Measurements from ENCODE around the gene LBP.
"Not testable (repeated sequence)": the region's sequence is repeated elsewhere in the genome, so short reads cannot be mapped to it uniquely, and the experiment has no call there.

Gene LBP

DNA sequence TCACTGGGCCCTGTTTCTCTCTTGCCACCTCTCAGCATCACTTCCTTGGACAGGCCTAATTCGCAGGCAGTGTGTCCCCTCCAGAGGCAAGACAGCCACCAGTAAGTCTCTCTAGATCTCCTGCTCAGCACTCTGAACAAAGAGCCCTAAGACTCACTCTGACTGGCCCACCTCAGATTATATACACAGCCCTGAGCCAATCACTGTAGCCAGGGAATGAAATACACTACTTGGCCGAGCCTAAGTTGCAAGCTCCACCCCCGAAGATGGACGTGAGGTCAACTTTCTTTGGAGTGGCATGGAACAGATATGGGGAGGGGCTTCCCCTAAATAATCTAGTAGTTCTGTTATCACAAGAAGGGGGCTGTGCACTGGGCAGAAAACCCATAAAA lies 38.2 kb upstream of the LBP start:
- CTCF ChIA-PET: interaction anchor here (0.8 kb wide), 1 partner anchor 14 kb away, joined by 3 read pairs; no protein-coding TSS in a partner anchor

DNA sequence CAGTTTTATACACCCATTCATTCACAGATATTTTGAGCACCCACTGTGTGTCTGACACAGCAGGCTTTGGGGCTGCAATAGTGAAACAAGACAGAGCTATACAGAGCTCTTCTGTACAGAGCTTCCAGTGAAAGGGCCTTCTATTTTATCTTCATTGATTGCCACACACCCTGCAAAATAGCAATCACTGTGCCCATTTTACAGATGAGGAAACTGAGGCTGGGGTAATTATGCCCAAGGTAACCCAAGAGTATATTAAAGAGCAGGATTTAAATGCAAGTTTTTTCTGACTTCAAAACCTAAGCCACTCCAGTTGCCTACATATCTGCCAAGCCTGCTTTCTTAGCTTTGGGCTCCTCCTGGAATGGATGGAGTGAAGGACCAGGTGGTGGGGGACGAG lies 37.8 kb upstream of the LBP start:
- DNase-seq (ENCODE audit: extremely low spot score): no peak

More for the DNA sequence above, 38.2 kb upstream of the LBP start:
- DNase-seq (ENCODE audit: extremely low spot score): no peak
- POLR2A ChIA-PET: no interaction called here
- TF ChIP-seq, protein P1, sequence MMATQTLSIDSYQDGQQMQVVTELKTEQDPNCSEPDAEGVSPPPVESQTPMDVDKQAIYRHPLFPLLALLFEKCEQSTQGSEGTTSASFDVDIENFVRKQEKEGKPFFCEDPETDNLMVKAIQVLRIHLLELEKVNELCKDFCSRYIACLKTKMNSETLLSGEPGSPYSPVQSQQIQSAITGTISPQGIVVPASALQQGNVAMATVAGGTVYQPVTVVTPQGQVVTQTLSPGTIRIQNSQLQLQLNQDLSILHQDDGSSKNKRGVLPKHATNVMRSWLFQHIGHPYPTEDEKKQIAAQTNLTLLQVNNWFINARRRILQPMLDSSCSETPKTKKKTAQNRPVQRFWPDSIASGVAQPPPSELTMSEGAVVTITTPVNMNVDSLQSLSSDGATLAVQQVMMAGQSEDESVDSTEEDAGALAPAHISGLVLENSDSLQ (IDR thresholded peaks at IDR 0.05): 0 out of 2 replicates have a peak, but pooled peaks have one; percentile 31
- TF ChIP-seq SUZ12 (IDR thresholded peaks at IDR 0.05): no peak

DNA sequence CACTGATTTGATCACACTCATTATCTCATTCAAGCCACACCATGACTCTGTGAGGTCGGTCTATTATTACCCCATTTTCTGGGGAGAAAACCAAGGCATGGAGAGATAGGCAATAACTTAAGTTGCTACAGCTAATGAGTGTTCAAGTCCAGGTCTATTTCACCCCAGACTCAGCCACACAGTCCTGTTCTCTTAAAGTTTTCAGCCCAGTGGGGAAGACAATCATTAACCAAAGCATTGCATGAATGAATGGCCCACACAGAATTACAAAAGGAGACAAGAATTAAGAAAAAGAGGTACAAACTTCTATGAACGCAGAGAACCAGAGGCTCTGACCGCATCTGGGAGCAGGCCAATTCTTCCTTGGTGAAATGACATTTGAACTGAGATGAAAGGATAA lies 35.2 kb upstream of the LBP start:
- no peak for TF ChIP-seq BHLHE40 (IDR thresholded peaks at IDR 0.05; ENCODE audit: borderline replicate concordance)
- TF ChIP-seq SP1 (IDR thresholded peaks at IDR 0.05): no peak
- no peak for TF ChIP-seq ZNF384 (IDR thresholded peaks at IDR 0.05)
- no peak for TF ChIP-seq ELF4 (IDR thresholded peaks at IDR 0.05)
- TF ChIP-seq CTBP1 (IDR thresholded peaks at IDR 0.05; ENCODE audit: borderline replicate concordance): no peak
- TF ChIP-seq, protein P1 (IDR thresholded peaks at IDR 0.05): no peak
- no peak for TF ChIP-seq TARDBP (IDR thresholded peaks at IDR 0.05)
- TF ChIP-seq FOXK2 (IDR thresholded peaks at IDR 0.05): no peak
- no peak for TF ChIP-seq NFRKB (IDR thresholded peaks at IDR 0.05)
- TF ChIP-seq L3MBTL2 (conservative IDR thresholded peaks at IDR 0.05): no peak
- no peak for TF ChIP-seq FOXM1 (IDR thresholded peaks at IDR 0.05; ENCODE audit: borderline replicate concordance)
- no peak for TF ChIP-seq LEF1 (IDR thresholded peaks at IDR 0.05; ENCODE audit: borderline replicate concordance)
- TF ChIP-seq ARNT (IDR thresholded peaks at IDR 0.05): no peak
- TF ChIP-seq FOXA1 (IDR thresholded peaks at IDR 0.05): no peak
- TF ChIP-seq HDGF (IDR thresholded peaks at IDR 0.05; ENCODE audit: borderline replicate concordance): no peak
- no peak for TF ChIP-seq SUZ12 (IDR thresholded peaks at IDR 0.05)
- CTCF ChIA-PET: no interaction called here

More for the DNA sequence above, 37.8 kb upstream of the LBP start:
- TF ChIP-seq LEF1 (IDR thresholded peaks at IDR 0.05; ENCODE audit: borderline replicate concordance) (no peak), FOXA1 (IDR thresholded peaks at IDR 0.05) (no peak), FOXK2 (IDR thresholded peaks at IDR 0.05) (no peak), ELF4 (IDR thresholded peaks at IDR 0.05) (no peak), BHLHE40 (IDR thresholded peaks at IDR 0.05; ENCODE audit: borderline replicate concordance) (no peak), ZNF384 (IDR thresholded peaks at IDR 0.05) (no peak), HDGF (IDR thresholded peaks at IDR 0.05; ENCODE audit: borderline replicate concordance) (no peak), ARNT (IDR thresholded peaks at IDR 0.05) (no peak), TARDBP (IDR thresholded peaks at IDR 0.05) (no peak)
- TF ChIP-seq, protein P1 (IDR thresholded peaks at IDR 0.05): no peak
- ChIA-PET POLR2A (no interaction called here), CTCF (no interaction called here)

DNA sequence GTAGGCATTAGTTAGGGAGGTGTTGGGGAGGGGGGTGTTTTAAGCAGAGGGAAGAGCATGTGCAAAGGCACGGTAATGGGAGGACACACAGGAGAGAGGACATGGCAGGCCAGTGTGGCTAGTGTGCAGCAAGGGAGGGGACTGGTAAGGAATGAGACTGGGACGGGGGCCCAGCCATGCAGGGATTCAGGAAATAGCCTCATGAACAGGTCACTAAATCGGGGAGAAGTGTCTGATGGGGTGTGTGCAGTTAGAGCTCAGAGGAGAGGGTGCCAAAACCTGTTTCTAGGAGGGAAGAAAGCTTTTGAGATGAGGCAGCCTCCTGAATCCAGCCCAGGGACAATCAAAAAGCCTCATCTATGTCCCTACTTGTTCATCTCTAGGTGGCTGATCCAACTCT lies 34.8 kb upstream of the LBP start:
- POLR2A ChIA-PET: no interaction called here
- no peak for DNase-seq (ENCODE audit: extremely low spot score)
- no peak for TF ChIP-seq CTBP1 (IDR thresholded peaks at IDR 0.05; ENCODE audit: borderline replicate concordance)
- no peak for TF ChIP-seq HDGF (IDR thresholded peaks at IDR 0.05; ENCODE audit: borderline replicate concordance)
- CTCF ChIA-PET: no interaction called here

More for the DNA sequence above, 35.2 kb upstream of the LBP start:
- DNase-seq (ENCODE audit: extremely low spot score): no peak
- POLR2A ChIA-PET: interaction anchor here (0.6 kb wide), 1 partner anchor 260 kb away, joined by 3 read pairs; no protein-coding TSS in a partner anchor

DNA sequence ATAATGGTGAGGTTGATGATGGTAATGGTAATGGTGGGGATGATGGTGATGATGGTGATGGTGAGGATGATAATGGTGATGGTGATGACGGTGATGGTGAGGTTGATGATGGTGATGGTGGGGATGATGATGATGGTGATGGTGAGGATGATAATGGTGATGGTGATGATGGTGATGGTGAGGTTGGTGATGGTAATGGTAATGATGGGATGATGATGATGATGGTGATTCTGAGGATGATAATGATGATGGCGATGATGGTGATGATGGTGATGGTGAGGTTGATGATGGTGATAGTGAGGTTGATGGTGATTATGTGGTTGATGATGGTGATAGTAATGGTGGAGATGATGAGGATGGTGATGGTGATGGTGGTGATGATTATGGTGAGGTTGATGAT lies 32.6 kb upstream of the LBP start:
- POLR2A ChIA-PET: no interaction called here
- no peak for DNase-seq (ENCODE audit: extremely low spot score)
- no peak for TF ChIP-seq SUZ12 (IDR thresholded peaks at IDR 0.05)
- no peak for TF ChIP-seq ARNT (IDR thresholded peaks at IDR 0.05)
- TF ChIP-seq, protein P1 (IDR thresholded peaks at IDR 0.05): no peak
- no peak for TF ChIP-seq TARDBP (IDR thresholded peaks at IDR 0.05)
- TF ChIP-seq FOXM1 (IDR thresholded peaks at IDR 0.05; ENCODE audit: borderline replicate concordance): no peak
- TF ChIP-seq SP1 (IDR thresholded peaks at IDR 0.05): no peak
- TF ChIP-seq BHLHE40 (IDR thresholded peaks at IDR 0.05; ENCODE audit: borderline replicate concordance): no peak
- CTCF ChIA-PET: no interaction called here

DNA sequence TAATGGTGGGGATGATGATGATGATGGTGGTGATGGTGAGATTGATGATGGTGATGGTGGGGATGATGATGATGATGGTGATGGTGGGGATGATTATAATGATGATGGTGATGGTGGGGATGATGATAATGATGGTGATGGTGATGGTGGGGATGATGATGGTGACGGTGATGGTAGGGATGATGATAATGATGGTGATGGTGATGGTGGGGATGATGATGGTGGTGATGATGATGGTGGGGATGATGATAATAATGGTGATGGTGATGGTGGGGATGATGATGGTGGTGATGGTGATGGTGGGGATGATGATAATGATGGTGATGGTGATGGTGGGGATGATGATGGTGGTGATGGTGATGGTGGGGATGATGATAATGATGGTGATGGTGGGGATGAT lies 31.9 kb upstream of the LBP start:
- CTCF ChIA-PET; DNase-seq (ENCODE audit: extremely low spot score); POLR2A ChIA-PET: not testable (repeated sequence)

DNA sequence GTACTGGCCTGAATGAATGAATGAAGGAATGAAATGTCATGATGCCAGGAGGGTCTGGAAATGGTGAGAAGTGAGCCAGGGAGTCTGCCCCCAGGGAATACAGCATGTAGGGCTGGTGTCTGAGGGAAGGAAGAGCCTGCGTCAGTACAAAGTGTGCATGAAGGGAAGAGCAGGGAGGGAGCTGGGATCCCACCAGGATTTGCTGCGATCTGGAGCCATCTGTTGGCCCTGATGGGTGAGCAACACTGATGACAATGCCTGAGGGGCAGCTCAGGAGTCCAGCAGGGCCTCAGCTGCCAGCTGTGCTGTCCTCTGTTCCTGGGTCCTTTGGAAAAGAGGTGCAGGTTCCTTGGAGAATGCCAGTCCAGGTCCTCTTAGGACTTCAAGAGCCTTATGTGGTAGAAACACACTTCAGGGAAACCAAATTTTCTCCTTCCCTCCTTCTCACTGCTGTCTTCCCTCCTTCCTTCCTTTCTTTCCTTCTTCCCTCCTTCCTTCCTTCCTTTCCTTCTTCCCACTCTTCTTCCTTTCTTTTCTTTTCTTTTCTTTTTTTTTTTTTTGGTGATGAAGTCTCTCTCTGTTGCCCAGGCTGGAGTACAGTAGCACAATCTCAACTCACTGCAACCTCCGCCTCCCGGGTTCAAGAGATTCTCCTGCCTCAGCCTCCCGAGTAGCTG lies 30.9 kb upstream of the LBP start:
- POLR2A ChIA-PET: no interaction called here
- DNase-seq (ENCODE audit: extremely low spot score): no peak
- no peak for TF ChIP-seq ELF4 (IDR thresholded peaks at IDR 0.05)
- TF ChIP-seq CTBP1 (IDR thresholded peaks at IDR 0.05; ENCODE audit: borderline replicate concordance): no peak
- no peak for TF ChIP-seq ARNT (IDR thresholded peaks at IDR 0.05)
- TF ChIP-seq SP1 (IDR thresholded peaks at IDR 0.05): no peak
- TF ChIP-seq HDGF (IDR thresholded peaks at IDR 0.05; ENCODE audit: borderline replicate concordance): no peak
- TF ChIP-seq BHLHE40 (IDR thresholded peaks at IDR 0.05; ENCODE audit: borderline replicate concordance): no peak
- no peak for TF ChIP-seq FOXK2 (IDR thresholded peaks at IDR 0.05)
- TF ChIP-seq L3MBTL2 (conservative IDR thresholded peaks at IDR 0.05): no peak
- TF ChIP-seq FOXA1 (IDR thresholded peaks at IDR 0.05): no peak
- no peak for TF ChIP-seq LEF1 (IDR thresholded peaks at IDR 0.05; ENCODE audit: borderline replicate concordance)
- TF ChIP-seq TARDBP (IDR thresholded peaks at IDR 0.05): no peak
- no peak for TF ChIP-seq NFRKB (IDR thresholded peaks at IDR 0.05)
- no peak for TF ChIP-seq ZNF384 (IDR thresholded peaks at IDR 0.05)
- CTCF ChIA-PET: no interaction called here
